ENCODE measurements around the gene PLXDC1. TPM values are rescaled to one million over a fixed set of nuclear protein-coding genes. Genes with fewer than 3 reads are reported as not detected.

Gene PLXDC1
- total RNA-seq, 1 experiment from 2014 or later = 2.0 TPM

DNA sequence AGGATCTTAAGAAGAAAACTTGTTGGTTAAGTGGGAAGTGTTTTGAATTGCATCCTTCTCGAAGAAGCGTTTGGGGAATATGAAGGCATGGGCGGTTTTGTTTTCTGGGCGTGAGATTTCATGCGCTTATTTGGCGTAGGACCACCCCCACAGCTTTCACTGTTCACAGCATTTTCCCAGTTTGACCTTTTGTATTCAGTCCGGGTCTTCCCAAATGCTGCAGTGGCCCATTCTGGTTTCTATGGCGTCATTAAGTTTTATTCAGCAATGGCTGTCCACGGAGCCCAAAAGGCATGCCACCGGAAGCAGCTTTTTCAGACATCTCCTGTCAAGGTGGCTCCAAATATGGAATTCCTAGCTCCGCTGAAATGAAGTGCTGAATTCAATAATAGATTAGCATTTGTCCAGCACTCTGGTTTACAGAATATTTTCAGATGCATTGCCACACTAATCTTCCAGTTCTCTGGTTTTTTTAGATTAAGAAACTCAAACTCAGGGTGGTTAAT, 93.7 kb downstream of the PLXDC1 start:
- Histone ChIP-seq H2AK5ac (ENCODE audit: insufficient read length, low read length) (no peak overlapping the region), H3K27ac (ENCODE audit: insufficient read length, low read depth, low read length) (no peak overlapping the region), H2BK12ac (ENCODE audit: insufficient read length, low read depth, low read length) (no peak overlapping the region), H3K23me2 (ENCODE audit: insufficient read length, low read depth, low read length, poor library complexity, severe bottlenecking) (no peaks in the 10 kb centered on the region), H3K79me1 (ENCODE audit: insufficient read depth, low read depth, low read length, poor library complexity, severe bottlenecking) (no peaks in the 10 kb centered on the region), H4K5ac (ENCODE audit: insufficient read length, low read depth, low read length) (no peak overlapping the region), H3K79me2 (ENCODE audit: insufficient read depth, low read length) (no peaks in the 10 kb centered on the region), H2BK15ac (ENCODE audit: low read depth, low read length) (no peak overlapping the region), H3K4me2 (ENCODE audit: insufficient read depth, insufficient read length, low read length) (peak overlapping the region; percentile 57), H3K4ac (ENCODE audit: low read depth, low read length) (no peak overlapping the region), H2AFZ (ENCODE audit: low read length) (no peak overlapping the region), H3K18ac (ENCODE audit: insufficient read length, low read depth, low read length) (no peak overlapping the region), H3K23ac (ENCODE audit: insufficient read length, low read depth, low read length) (no peak overlapping the region), H3K9ac (ENCODE audit: extremely low read depth, insufficient read length, low read length) (no peak overlapping the region), H3K56ac (ENCODE audit: insufficient read length, low read depth, low read length) (no peak overlapping the region), H4K91ac (ENCODE audit: insufficient read length, low read depth, low read length) (no peak overlapping the region), H4K20me1 (ENCODE audit: control insufficient read depth, insufficient read depth, insufficient read length) (no peaks in the 10 kb centered on the region), H4K8ac (replicated peaks; ENCODE audit: insufficient read length, low read depth, low read length) (no peak overlapping the region), H2BK120ac (ENCODE audit: low read depth, low read length, poor library complexity, severe bottlenecking) (no peak overlapping the region), H2BK20ac (ENCODE audit: low read depth, low read length, poor library complexity, severe bottlenecking) (no peak overlapping the region), H3K14ac (ENCODE audit: insufficient read depth, low read length) (no peak overlapping the region), H3K9me3 (ENCODE audit: control insufficient read depth, low read depth, low read length) (no peaks in the 10 kb centered on the region), H3K4me1 (ENCODE audit: insufficient read depth, low read length) (no peaks in the 10 kb centered on the region; the same call in 1 of the 2 replicates), H2BK5ac (ENCODE audit: insufficient read length, low read length) (no peak overlapping the region), H3T11ph (ENCODE audit: low read length) (no peak overlapping the region), H3K27me3 (ENCODE audit: insufficient read depth, low read length) (no peaks in the 10 kb centered on the region)
- Mint-ChIP-seq H3K27me3 (ENCODE audit: low read depth) (no peaks in the 10 kb centered on the region; the same call in 1 of the 2 replicates), H3K36me3 (ENCODE audit: insufficient read depth in 1 of 3, low read depth in 3 of 3) (peaks cover 0 to 7% (median 3%) of the 10 kb centered on the region in 3 experiments; a peak in 6 of 7 replicates), H3K4me1 (peaks cover 14 to 17% of the 10 kb centered on the region in 2 experiments), H3K4me3 (peak overlapping the region; percentile 81 to 89), H3K9me3 (peaks cover 0 to 7% of the 10 kb centered on the region in 2 experiments; a peak in 3 of 5 replicates), H3K27ac (no peak overlapping the region)
- peak; percentile 24 for DNase-seq
- TF ChIP-seq, protein P1, sequence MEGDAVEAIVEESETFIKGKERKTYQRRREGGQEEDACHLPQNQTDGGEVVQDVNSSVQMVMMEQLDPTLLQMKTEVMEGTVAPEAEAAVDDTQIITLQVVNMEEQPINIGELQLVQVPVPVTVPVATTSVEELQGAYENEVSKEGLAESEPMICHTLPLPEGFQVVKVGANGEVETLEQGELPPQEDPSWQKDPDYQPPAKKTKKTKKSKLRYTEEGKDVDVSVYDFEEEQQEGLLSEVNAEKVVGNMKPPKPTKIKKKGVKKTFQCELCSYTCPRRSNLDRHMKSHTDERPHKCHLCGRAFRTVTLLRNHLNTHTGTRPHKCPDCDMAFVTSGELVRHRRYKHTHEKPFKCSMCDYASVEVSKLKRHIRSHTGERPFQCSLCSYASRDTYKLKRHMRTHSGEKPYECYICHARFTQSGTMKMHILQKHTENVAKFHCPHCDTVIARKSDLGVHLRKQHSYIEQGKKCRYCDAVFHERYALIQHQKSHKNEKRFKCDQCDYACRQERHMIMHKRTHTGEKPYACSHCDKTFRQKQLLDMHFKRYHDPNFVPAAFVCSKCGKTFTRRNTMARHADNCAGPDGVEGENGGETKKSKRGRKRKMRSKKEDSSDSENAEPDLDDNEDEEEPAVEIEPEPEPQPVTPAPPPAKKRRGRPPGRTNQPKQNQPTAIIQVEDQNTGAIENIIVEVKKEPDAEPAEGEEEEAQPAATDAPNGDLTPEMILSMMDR (conservative IDR thresholded peaks at IDR 0.05) = no peak
- no CpG with 5 or more reads among the region's 11 CpGs for WGBS (ENCODE audit: extremely low coverage, insufficient read length, low lambda C conversion rate)
